Activated CD8-positive, alpha-beta T cell treated with anti-CD3 and anti-CD28 coated beads, Interleukin-2, amount 10 ng/mL, durations not matched to agents 7 days and 5 days (primary cell): Measurements from ENCODE around the gene MAP2K5. TPM values are rescaled to one million over a fixed set of nuclear protein-coding genes. Genes with fewer than 3 reads are reported as not detected.

Experiments
- ATAC-seq: fragments of 150-1000 bp; cut with Tn5 transposase; one replicate; pipeline ENCODE4 v1.10.0; 2021; ENCODE audit warnings: moderate library complexity
- CTCF ChIA-PET: fragments of 350-600 bp; sonication (Branson Sonifier 250); formaldehyde crosslinking; loops from one replicate; lab custom pipeline; 2021; ENCODE audit warnings: antibody characterized with exemption; lab: Charles Lee
- POLR2A ChIA-PET: fragments of 350-600 bp; sonication (Branson Sonifier 250); formaldehyde crosslinking; loops from one replicate; lab custom pipeline; 2021; ENCODE audit warnings: antibody characterized with exemption; lab: Charles Lee
- DNase-seq: peaks from one replicate; pipeline ENCODE4 v3.0.0-alpha.2; 2020
- H3K27ac Mint-ChIP-seq: one replicate; pipeline ENCODE4 v1.8.0; 2021; ENCODE audit warnings: mild to moderate bottlenecking, mixed read lengths
- H3K27me3 Mint-ChIP-seq: one replicate; pipeline ENCODE4 v1.8.0; 2021; ENCODE audit warnings: low read depth, mixed read lengths
- H3K36me3 Mint-ChIP-seq: one replicate; pipeline ENCODE4 v1.8.0; 2021; ENCODE audit warnings: low read depth, mixed read lengths
- H3K4me1 Mint-ChIP-seq: one replicate; pipeline ENCODE4 v1.8.0; 2021; ENCODE audit warnings: low read depth, mixed read lengths
- H3K4me3 Mint-ChIP-seq: one replicate; pipeline ENCODE4 v1.8.0; 2021; ENCODE audit warnings: mild to moderate bottlenecking, mixed read lengths
- H3K9me3 Mint-ChIP-seq: one replicate; pipeline ENCODE4 v1.8.0; 2022; ENCODE audit warnings: mixed read lengths; ENCODE audit not compliant: insufficient read depth
- total RNA-seq, 2 experiments: library from RNA; stranded (reverse); gene quantifications; one replicate each; pipeline ENCODE4 v1.2.3, GENCODE V29; 2021

Gene MAP2K5
- total RNA-seq, result 10 to 100 TPM; 18.3 to 20.9 TPM

- DNase-seq (peak; percentile 84), ATAC-seq (peak; percentile 84)
- Mint-ChIP-seq H3K4me1 (peaks cover 55% of the 10 kb centered on the region), H3K4me3 (peak within 1 kb of the TSS; percentile 94), H3K27ac (peak within 1 kb of the TSS; percentile 98), H3K36me3 (peaks cover 17% of the 10 kb centered on the region), H3K9me3 (peaks cover 4% of the 10 kb centered on the region), H3K27me3 (no peaks in the 10 kb centered on the region)
- POLR2A ChIA-PET, result interaction anchor here (0.6 to 1.6 kb wide), 6 partner anchors 11 to 281 kb away, joined by 3 to 11 read pairs (median 4); partner anchors contain the start of gene C15orf61
- CTCF ChIA-PET, result interaction anchor here (0.8 kb wide), 2 partner anchors 21 to 41 kb away, joined by 3 read pairs; no protein-coding TSS in a partner anchor
Measured at GRCh38 chr15:67542420-67543347, at the start of gene MAP2K5. Gene MAP2K5, plus strand, starts transcription at chr15:67542703. Its CDS starts 633 bp downstream, at chr15:67543336.

- Mint-ChIP-seq H3K9me3 (no peaks in the 10 kb centered on the region), H3K27ac (no peak overlapping the region), H3K4me1 (no peaks in the 10 kb centered on the region), H3K27me3 (no peaks in the 10 kb centered on the region), H3K4me3 (no peak overlapping the region), H3K36me3 (no peaks in the 10 kb centered on the region)
- ATAC-seq, result no peak
- no peak for DNase-seq
- ChIA-PET CTCF (interaction anchor here (0.7 to 1.5 kb wide), 6 partner anchors 12 to 340 kb away, joined by 3 to 6 read pairs (median 4); no protein-coding TSS in a partner anchor), POLR2A (no interaction called here)
Measured at GRCh38 chr15:67495585-67495984, 46.9 kb upstream of the MAP2K5 start.

- no peak for ATAC-seq
- Mint-ChIP-seq H3K27me3 (no peaks in the 10 kb centered on the region), H3K27ac (no peak overlapping the region), H3K4me3 (no peak overlapping the region), H3K4me1 (peaks cover 5% of the 10 kb centered on the region), H3K9me3 (no peaks in the 10 kb centered on the region), H3K36me3 (no peaks in the 10 kb centered on the region)
- POLR2A ChIA-PET, result no interaction called here
- CTCF ChIA-PET, result interaction anchor here (1.0 to 1.9 kb wide), 6 partner anchors 9 to 337 kb away, joined by 3 to 6 read pairs (median 4); partner anchors contain the start of genes C15orf61 and MAP2K5
- no peak for DNase-seq
Measured at GRCh38 chr15:67501177-67501835, 41.2 kb upstream of the MAP2K5 start.

- H3K36me3 Mint-ChIP-seq, result no peaks in the 10 kb centered on the region
- ATAC-seq (no peak), DNase-seq (no peak)
- no peaks in the 10 kb centered on the region for H3K9me3 Mint-ChIP-seq
- no peak overlapping the region for H3K27ac Mint-ChIP-seq
- no peak overlapping the region for H3K4me3 Mint-ChIP-seq
- H3K4me1 Mint-ChIP-seq, result peaks cover 5% of the 10 kb centered on the region
- H3K27me3 Mint-ChIP-seq, result no peaks in the 10 kb centered on the region
- CTCF ChIA-PET, result interaction anchor here (1.0 to 1.9 kb wide), 5 partner anchors 9 to 336 kb away, joined by 3 to 6 read pairs (median 5); partner anchors contain the start of gene MAP2K5
- POLR2A ChIA-PET, result no interaction called here
Measured at GRCh38 chr15:67501836-67502461, 40.6 kb upstream of the MAP2K5 start.

- ChIA-PET CTCF (interaction anchor here (1.0 kb wide), 2 partner anchors 25 to 71 kb away, joined by 3 to 4 read pairs; no protein-coding TSS in a partner anchor), POLR2A (interaction anchor here (0.6 to 0.8 kb wide), 2 partner anchors 332 to 337 kb away, joined by 3 read pairs; no protein-coding TSS in a partner anchor)
- DNase-seq (no peak), ATAC-seq (no peak)
- Mint-ChIP-seq H3K27me3 (no peaks in the 10 kb centered on the region), H3K27ac (no peak overlapping the region), H3K4me1 (peaks cover 5% of the 10 kb centered on the region), H3K4me3 (no peak overlapping the region), H3K36me3 (peaks cover 3% of the 10 kb centered on the region), H3K9me3 (no peaks in the 10 kb centered on the region)
Measured at GRCh38 chr15:67504056-67504455, 38.4 kb upstream of the MAP2K5 start.

- CTCF ChIA-PET, result no interaction called here
- H3K9me3 Mint-ChIP-seq, result no peaks in the 10 kb centered on the region
- POLR2A ChIA-PET, result no interaction called here
- DNase-seq (no peak), ATAC-seq (no peak)
- no peak overlapping the region for H3K4me3 Mint-ChIP-seq
- H3K27ac Mint-ChIP-seq, result no peak overlapping the region
- H3K4me1 Mint-ChIP-seq, result peaks cover 5% of the 10 kb centered on the region
- H3K36me3 Mint-ChIP-seq, result peaks cover 4% of the 10 kb centered on the region
- no peaks in the 10 kb centered on the region for H3K27me3 Mint-ChIP-seq
Measured at GRCh38 chr15:67504796-67505195, 37.7 kb upstream of the MAP2K5 start.

GRCh38 chr15:67505675-67506572, 36.6 kb upstream of the MAP2K5 start:
- Mint-ChIP-seq H3K36me3 (peaks cover 4% of the 10 kb centered on the region), H3K27ac (no peak overlapping the region), H3K27me3 (no peaks in the 10 kb centered on the region), H3K4me3 (no peak overlapping the region), H3K4me1 (peaks cover 6% of the 10 kb centered on the region), H3K9me3 (no peaks in the 10 kb centered on the region)
- ChIA-PET POLR2A (no interaction called here), CTCF (no interaction called here)
- no peak for DNase-seq
- no peak for ATAC-seq

- no peaks in the 10 kb centered on the region for H3K27me3 Mint-ChIP-seq
- H3K27ac Mint-ChIP-seq, result no peak overlapping the region
- ATAC-seq, result no peak
- CTCF ChIA-PET, result interaction anchor here (1.1 kb wide), 1 partner anchor 50 kb away, joined by 3 read pairs; no protein-coding TSS in a partner anchor
- POLR2A ChIA-PET, result interaction anchor here (0.7 kb wide), 1 partner anchor 99 kb away, joined by 3 read pairs; no protein-coding TSS in a partner anchor
- no peak overlapping the region for H3K4me3 Mint-ChIP-seq
- DNase-seq, result no peak
- no peaks in the 10 kb centered on the region for H3K9me3 Mint-ChIP-seq
- H3K4me1 Mint-ChIP-seq, result peaks cover 12% of the 10 kb centered on the region
- peaks cover 6% of the 10 kb centered on the region for H3K36me3 Mint-ChIP-seq
Measured at GRCh38 chr15:67506775-67507747, 35.4 kb upstream of the MAP2K5 start.

GRCh38 chr15:67508407-67508806, 34.1 kb upstream of the MAP2K5 start:
- ATAC-seq (no peak), DNase-seq (no peak)
- H3K4me1 Mint-ChIP-seq, result peaks cover 14% of the 10 kb centered on the region
- peaks cover 15% of the 10 kb centered on the region for H3K36me3 Mint-ChIP-seq
- H3K27me3 Mint-ChIP-seq, result no peaks in the 10 kb centered on the region
- H3K9me3 Mint-ChIP-seq, result no peaks in the 10 kb centered on the region
- ChIA-PET POLR2A (no interaction called here), CTCF (no interaction called here)
- no peak overlapping the region for H3K4me3 Mint-ChIP-seq
- H3K27ac Mint-ChIP-seq, result no peak overlapping the region

- no peak overlapping the region for H3K4me3 Mint-ChIP-seq
- ATAC-seq, result no peak
- H3K27ac Mint-ChIP-seq, result no peak overlapping the region
- H3K27me3 Mint-ChIP-seq, result no peaks in the 10 kb centered on the region
- ChIA-PET POLR2A (no interaction called here), CTCF (interaction anchor here (1.0 kb wide), 1 partner anchor 9 kb away, joined by 5 read pairs; no protein-coding TSS in a partner anchor)
- H3K4me1 Mint-ChIP-seq, result peaks cover 14% of the 10 kb centered on the region
- no peak for DNase-seq
- no peaks in the 10 kb centered on the region for H3K9me3 Mint-ChIP-seq
- peaks cover 15% of the 10 kb centered on the region for H3K36me3 Mint-ChIP-seq
Measured at GRCh38 chr15:67509918-67510317, 32.6 kb upstream of the MAP2K5 start.
